ENCODE measurements around the gene TMEM38B. TPM values are rescaled to one million over a fixed set of nuclear protein-coding genes. Genes with fewer than 3 reads are reported as not detected.
"Not testable (repeated sequence)": the region's sequence is repeated elsewhere in the genome, so short reads cannot be mapped to it uniquely, and the experiment has no call there.

Gene TMEM38B
- total and polyA plus RNA-seq, 5 donors from 2014 or later = 10.6 to 22.2 (median 18.2) TPM

GRCh38 chr9:105701145-105701544 lies 6.8 kb downstream of the TMEM38B start:
- Mint-ChIP-seq H3K36me3 (peaks cover 2% of the 10 kb centered on the region), H3K9me3 (no peaks in the 10 kb centered on the region), H3K27ac (peak overlapping the region in 1 of 3 donors; percentile 13), H3K4me3 (no peak overlapping the region), H3K27me3 (peaks cover 5% of the 10 kb centered on the region), H3K4me1 (peaks cover 0 to 36% (median 17%) of the 10 kb centered on the region in 4 donors)
- Histone ChIP-seq H3K27me3 (ENCODE audit: control insufficient read depth, insufficient read depth, low read length) (no peaks in the 10 kb centered on the region), H3K4me3 (ENCODE audit: low read depth, low read length) (no peak overlapping the region), H3K36me3 (ENCODE audit: control insufficient read depth, insufficient read depth, low read length) (no peaks in the 10 kb centered on the region), H3K27ac (ENCODE audit: insufficient read depth, low read length, poor library complexity, severe bottlenecking) (no peak overlapping the region), H3K9me3 (ENCODE audit: control insufficient read depth in 2 of 2, low read length in 2 of 2) (no peaks in the 10 kb centered on the region), H3K4me1 (ENCODE audit: control insufficient read depth, insufficient read depth, low read length, poor library complexity, severe bottlenecking) (no peaks in the 10 kb centered on the region)
- DNase-seq (no peak), ATAC-seq (ENCODE audit: low read depth in 2 of 2) (no peak)

DNA sequence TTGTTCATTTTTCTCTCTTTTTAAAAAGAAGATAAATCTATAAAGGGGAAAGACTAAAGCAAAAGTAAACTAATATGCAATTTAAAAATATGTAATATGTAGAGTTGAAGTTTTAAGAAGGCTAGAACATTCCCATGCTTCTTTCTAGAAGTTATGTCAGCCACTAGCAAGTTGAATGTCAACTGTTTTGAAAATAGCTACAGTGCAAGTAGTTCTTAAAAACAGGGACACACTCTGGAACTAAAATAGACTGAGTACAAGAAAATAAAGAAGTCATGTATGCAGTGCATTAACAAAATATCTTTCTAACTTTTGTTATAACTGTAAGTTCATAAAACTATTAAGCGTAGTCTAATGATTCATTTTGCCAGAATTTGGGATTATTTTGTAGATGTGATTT lies 7.9 kb downstream of the TMEM38B start:
- Histone ChIP-seq H3K4me3 (ENCODE audit: low read depth, low read length) (no peak overlapping the region), H3K9me3 (ENCODE audit: control insufficient read depth in 2 of 2, low read length in 2 of 2) (no peaks in the 10 kb centered on the region), H3K27ac (ENCODE audit: insufficient read depth, low read length, poor library complexity, severe bottlenecking) (no peak overlapping the region), H3K4me1 (ENCODE audit: control insufficient read depth, insufficient read depth, low read length, poor library complexity, severe bottlenecking) (no peaks in the 10 kb centered on the region), H3K36me3 (ENCODE audit: control insufficient read depth, insufficient read depth, low read length) (no peaks in the 10 kb centered on the region), H3K27me3 (ENCODE audit: control insufficient read depth, insufficient read depth, low read length) (no peaks in the 10 kb centered on the region)
- peaks cover 4% of the 10 kb centered on the region for H3K36me3 Mint-ChIP-seq
- peaks cover 0 to 29% (median 16%) of the 10 kb centered on the region in 4 donors for H3K4me1 Mint-ChIP-seq
- ATAC-seq (ENCODE audit: low read depth in 2 of 2) (no peak), DNase-seq (no peak)
- H3K4me3 Mint-ChIP-seq = no peak overlapping the region
- H3K27me3 Mint-ChIP-seq = peaks cover 5% of the 10 kb centered on the region
- no peaks in the 10 kb centered on the region for H3K9me3 Mint-ChIP-seq
- no peak overlapping the region for H3K27ac Mint-ChIP-seq

DNA sequence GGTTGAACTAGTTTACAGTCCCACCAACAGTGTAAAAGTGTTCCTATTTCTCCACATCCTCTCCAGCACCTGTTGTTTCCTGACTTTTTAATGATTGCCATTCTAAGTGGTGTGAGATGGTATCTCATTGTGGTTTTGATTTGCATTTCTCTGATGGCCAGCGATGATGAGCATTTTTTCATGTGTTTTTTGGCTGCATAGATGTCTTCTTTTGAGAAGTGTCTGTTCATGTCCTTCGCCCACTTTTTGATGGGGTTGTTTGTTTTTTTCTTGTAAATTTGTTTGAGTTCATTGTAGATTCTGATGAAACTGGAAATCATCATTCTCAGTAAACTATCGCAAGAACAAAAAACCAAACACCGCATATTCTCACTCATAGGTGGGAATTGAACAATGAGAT lies 9.3 kb downstream of the TMEM38B start:
- not testable (repeated sequence) for H3K9me3 Mint-ChIP-seq; H3K4me3 Mint-ChIP-seq; H3K27me3 ChIP-seq (ENCODE audit: control insufficient read depth, insufficient read depth, low read length); H3K27ac ChIP-seq (ENCODE audit: insufficient read depth, low read length, poor library complexity, severe bottlenecking); H3K9me3 ChIP-seq (ENCODE audit: control insufficient read depth in 2 of 2, low read length in 2 of 2); H3K36me3 ChIP-seq (ENCODE audit: control insufficient read depth, insufficient read depth, low read length); DNase-seq; H3K27ac Mint-ChIP-seq; H3K36me3 Mint-ChIP-seq; H3K4me3 ChIP-seq (ENCODE audit: low read depth, low read length); H3K4me1 ChIP-seq (ENCODE audit: control insufficient read depth, insufficient read depth, low read length, poor library complexity, severe bottlenecking); H3K27me3 Mint-ChIP-seq; ATAC-seq (ENCODE audit: low read depth in 2 of 2)
- peaks cover 9 to 24% (median 18%) of the 10 kb centered on the region in 4 donors for H3K4me1 Mint-ChIP-seq

DNA sequence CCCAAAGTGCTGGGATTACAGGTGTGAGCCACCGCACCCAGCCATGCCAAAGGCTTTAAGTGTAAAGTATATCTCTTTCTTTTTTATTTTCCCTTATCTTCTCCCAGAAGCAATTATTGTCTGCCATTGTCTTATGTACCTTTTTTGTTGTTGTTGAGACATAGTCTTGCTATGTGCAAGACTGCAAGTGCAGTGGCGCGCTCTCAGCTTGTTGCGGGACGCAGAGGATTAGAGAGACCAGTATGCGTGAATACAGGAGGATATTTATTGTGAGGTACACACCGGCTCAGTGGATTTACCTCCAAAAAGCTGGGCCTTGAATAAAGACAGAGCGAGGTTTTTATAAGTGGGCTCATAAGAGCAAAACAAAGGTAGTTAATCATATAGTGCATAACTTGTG lies 11.8 kb downstream of the TMEM38B start:
- no peak overlapping the region for H3K27ac Mint-ChIP-seq
- ATAC-seq (ENCODE audit: low read depth in 2 of 2) (no peak), DNase-seq (no peak)
- H3K27me3 Mint-ChIP-seq = no peaks in the 10 kb centered on the region
- H3K4me1 Mint-ChIP-seq = peaks cover 5 to 12% (median 11%) of the 10 kb centered on the region in 4 donors
- H3K36me3 Mint-ChIP-seq = peaks cover 11% of the 10 kb centered on the region
- H3K4me3 Mint-ChIP-seq = no peak overlapping the region
- Histone ChIP-seq H3K9me3 (ENCODE audit: control insufficient read depth in 2 of 2, low read length in 2 of 2) (no peaks in the 10 kb centered on the region), H3K36me3 (ENCODE audit: control insufficient read depth, insufficient read depth, low read length) (no peaks in the 10 kb centered on the region), H3K27me3 (ENCODE audit: control insufficient read depth, insufficient read depth, low read length) (no peaks in the 10 kb centered on the region), H3K4me3 (ENCODE audit: low read depth, low read length) (no peak overlapping the region), H3K27ac (ENCODE audit: insufficient read depth, low read length, poor library complexity, severe bottlenecking) (no peak overlapping the region), H3K4me1 (ENCODE audit: control insufficient read depth, insufficient read depth, low read length, poor library complexity, severe bottlenecking) (no peaks in the 10 kb centered on the region)
- H3K9me3 Mint-ChIP-seq = no peaks in the 10 kb centered on the region

GRCh38 chr9:105708405-105708804 lies 14.1 kb downstream of the TMEM38B start:
- DNase-seq (peak in 1 of 3 donors; percentile 35), ATAC-seq (ENCODE audit: low read depth in 2 of 2) (no peak)

DNA sequence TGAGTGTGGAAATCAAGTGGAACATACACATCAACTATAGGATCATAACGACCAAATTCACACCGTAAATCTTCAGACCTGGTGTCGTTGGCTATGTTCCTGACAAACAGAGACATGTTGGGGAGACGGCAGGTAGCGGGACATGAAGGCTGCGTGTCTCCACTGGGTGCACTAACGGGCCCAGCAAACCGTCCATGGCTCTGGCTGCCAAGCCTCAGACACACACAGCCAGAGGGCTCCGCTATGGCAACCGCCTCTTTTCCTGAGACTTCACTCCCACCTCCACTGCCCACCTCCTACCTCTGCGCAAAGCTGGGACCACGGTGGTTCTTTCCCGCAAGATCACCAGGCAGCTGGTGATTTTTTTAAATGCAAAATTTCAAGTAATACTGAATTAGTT lies 16.3 kb downstream of the TMEM38B start:
- DNase-seq = no peak
- Histone ChIP-seq H3K27me3 (ENCODE audit: control insufficient read depth, insufficient read depth, low read length) (no peaks in the 10 kb centered on the region), H3K36me3 (ENCODE audit: control insufficient read depth, insufficient read depth, low read length) (no peaks in the 10 kb centered on the region), H3K4me1 (ENCODE audit: control insufficient read depth, insufficient read depth, low read length, poor library complexity, severe bottlenecking) (no peaks in the 10 kb centered on the region), H3K27ac (ENCODE audit: insufficient read depth, low read length, poor library complexity, severe bottlenecking) (no peak overlapping the region), H3K4me3 (ENCODE audit: low read depth, low read length) (no peak overlapping the region), H3K9me3 (ENCODE audit: control insufficient read depth in 2 of 2, low read length in 2 of 2) (no peaks in the 10 kb centered on the region)
- no peak overlapping the region for H3K4me3 Mint-ChIP-seq
- peaks cover 11% of the 10 kb centered on the region for H3K36me3 Mint-ChIP-seq
- no peaks in the 10 kb centered on the region for H3K9me3 Mint-ChIP-seq
- H3K27ac Mint-ChIP-seq = no peak overlapping the region
- no peak for ATAC-seq (ENCODE audit: low read depth in 2 of 2)
- H3K4me1 Mint-ChIP-seq = peaks cover 4 to 13% (median 9%) of the 10 kb centered on the region in 4 donors
- H3K27me3 Mint-ChIP-seq = no peaks in the 10 kb centered on the region

More at GRCh38 chr9:105708405-105708804, 14.1 kb downstream of the TMEM38B start:
- Histone ChIP-seq H3K4me3 (ENCODE audit: low read depth, low read length) (peak overlapping the region; percentile 21), H3K27ac (ENCODE audit: insufficient read depth, low read length, poor library complexity, severe bottlenecking) (no peak overlapping the region), H3K36me3 (ENCODE audit: control insufficient read depth, insufficient read depth, low read length) (no peaks in the 10 kb centered on the region), H3K27me3 (ENCODE audit: control insufficient read depth, insufficient read depth, low read length) (no peaks in the 10 kb centered on the region), H3K9me3 (ENCODE audit: control insufficient read depth in 2 of 2, low read length in 2 of 2) (no peaks in the 10 kb centered on the region), H3K4me1 (ENCODE audit: control insufficient read depth, insufficient read depth, low read length, poor library complexity, severe bottlenecking) (no peaks in the 10 kb centered on the region)
- Mint-ChIP-seq H3K36me3 (peaks cover 11% of the 10 kb centered on the region), H3K4me1 (peaks cover 4 to 12% (median 6%) of the 10 kb centered on the region in 4 donors), H3K27me3 (no peaks in the 10 kb centered on the region), H3K4me3 (no peak overlapping the region), H3K27ac (peak overlapping the region in 1 of 3 donors; percentile 84), H3K9me3 (no peaks in the 10 kb centered on the region)

GRCh38 chr9:105711867-105712266 lies 17.5 kb downstream of the TMEM38B start:
- H3K27ac Mint-ChIP-seq = no peak overlapping the region
- DNase-seq (no peak), ATAC-seq (ENCODE audit: low read depth in 2 of 2) (no peak)
- Histone ChIP-seq H3K27ac (ENCODE audit: insufficient read depth, low read length, poor library complexity, severe bottlenecking) (no peak overlapping the region), H3K4me3 (ENCODE audit: low read depth, low read length) (no peak overlapping the region), H3K36me3 (ENCODE audit: control insufficient read depth, insufficient read depth, low read length) (no peaks in the 10 kb centered on the region), H3K27me3 (ENCODE audit: control insufficient read depth, insufficient read depth, low read length) (no peaks in the 10 kb centered on the region), H3K9me3 (ENCODE audit: control insufficient read depth in 2 of 2, low read length in 2 of 2) (no peaks in the 10 kb centered on the region), H3K4me1 (ENCODE audit: control insufficient read depth, insufficient read depth, low read length, poor library complexity, severe bottlenecking) (no peaks in the 10 kb centered on the region)
- no peaks in the 10 kb centered on the region for H3K9me3 Mint-ChIP-seq
- H3K36me3 Mint-ChIP-seq = peaks cover 6% of the 10 kb centered on the region
- H3K27me3 Mint-ChIP-seq = no peaks in the 10 kb centered on the region
- peaks cover 4 to 13% (median 9%) of the 10 kb centered on the region in 4 donors for H3K4me1 Mint-ChIP-seq
- no peak overlapping the region for H3K4me3 Mint-ChIP-seq

GRCh38 chr9:105712297-105712696 lies 18.0 kb downstream of the TMEM38B start:
- H3K27ac Mint-ChIP-seq = no peak overlapping the region
- Histone ChIP-seq H3K36me3 (ENCODE audit: control insufficient read depth, insufficient read depth, low read length) (no peaks in the 10 kb centered on the region), H3K9me3 (ENCODE audit: control insufficient read depth in 2 of 2, low read length in 2 of 2) (no peaks in the 10 kb centered on the region), H3K4me3 (ENCODE audit: low read depth, low read length) (no peak overlapping the region), H3K27me3 (ENCODE audit: control insufficient read depth, insufficient read depth, low read length) (no peaks in the 10 kb centered on the region), H3K4me1 (ENCODE audit: control insufficient read depth, insufficient read depth, low read length, poor library complexity, severe bottlenecking) (no peaks in the 10 kb centered on the region), H3K27ac (ENCODE audit: insufficient read depth, low read length, poor library complexity, severe bottlenecking) (no peak overlapping the region)
- no peak overlapping the region for H3K4me3 Mint-ChIP-seq
- DNase-seq (no peak), ATAC-seq (ENCODE audit: low read depth in 2 of 2) (no peak)
- H3K36me3 Mint-ChIP-seq = peaks cover 6% of the 10 kb centered on the region
- H3K27me3 Mint-ChIP-seq = no peaks in the 10 kb centered on the region
- peaks cover 4 to 13% (median 9%) of the 10 kb centered on the region in 4 donors for H3K4me1 Mint-ChIP-seq
- no peaks in the 10 kb centered on the region for H3K9me3 Mint-ChIP-seq
